Adrenal gland (tissue), 12 donors: ENCODE data around the gene STARD10. TPM values are rescaled to one million over a fixed set of nuclear protein-coding genes. Genes with fewer than 3 reads are reported as not detected.

Experiments used
- DNase-seq, 7 donors: peaks; one replicate each; pipeline ENCODE4 v3.0.0-alpha.2; 2019 to 2020
- H3K27ac ChIP-seq, 5 donors: fragments of 200-600 bp; sonication (generic) in 4 of 5; 1 replicate in 3 of 5; 2 replicates in 2 of 5; pipeline versions ENCODE4 v1.5.1 to v1.8.0; 2016 to 2020; ENCODE audit warnings: mild to moderate bottlenecking in 1 of 5
- H3K27me3 ChIP-seq: fragments of 200-600 bp; 2 replicates; pipeline ENCODE4 v1.8.0; 2021
- H3K36me3 ChIP-seq, 2 donors: fragments of 200-600 bp; replicated peaks in 1 of 2; 1 replicate in 1 of 2; 2 replicates in 1 of 2; pipeline versions ENCODE4 v1.5.1 to v1.8.0; 2018 to 2022
- H3K4me1 ChIP-seq, 2 donors: fragments of 200-600 bp; replicated peaks in 1 of 2; 1 replicate in 1 of 2; 2 replicates in 1 of 2; pipeline versions ENCODE4 v1.5.1 to v1.8.0; 2018 to 2021
- H3K4me3 ChIP-seq, 4 donors: fragments of 200-600 bp; sonication (generic) in 3 of 4; one replicate each; pipeline ENCODE4 v1.5.1; 2016 to 2018
- H3K9me3 ChIP-seq, 3 donors: fragments of 200-600 bp; sonication (generic) in 1 of 3; replicated peaks in 1 of 3; 1 replicate in 2 of 3; 2 replicates in 1 of 3; pipeline versions ENCODE4 v1.5.1 to v1.8.0; 2016 to 2021
- POLR2A ChIP-seq, 2 donors: fragments of 450-650 bp; IDR thresholded peaks; one replicate each; pipeline ENCODE4 v1.6.1; 2017; ENCODE audit warnings: antibody characterized with exemption in 2 of 2, mild to moderate bottlenecking in 2 of 2, moderate library complexity in 1 of 2
- WGBS, 4 donors: extraction: QIAGEN DNeasy Blood & Tissue Kit in 2 of 4; methylation state at CpG; one replicate each; pipeline versions ENCODE4 v1.1.5 to v1.1.7; 2013 to 2017; 5-methylcytosine and 5-hydroxymethylcytosine counted together
- intact Hi-C, 2 donors: fragments of 100-400 bp; cut with DNase I; formaldehyde crosslinking; loops; one replicate each; pipeline versions ENCODE4 v1.14.1 to v1.15.0; 2022 to 2023
- polyA plus RNA-seq, 3 donors: library from polyadenylated mRNA; stranded (reverse); fragments of 200-250 nt in 2 of 3; fragments of 350-450 nt in 1 of 3; fragmentation: Illumina TruSeq in 1 of 3; extraction: RNeasy Lipid Tissue Mini Kit (QIAGEN cat#74804) in 1 of 3; gene quantifications; one replicate each; pipeline ENCODE4 v1.2.3, GENCODE V29; 2013 to 2014
- total RNA-seq, 9 donors: library from RNA; depleted of rRNA in 4 of 9; stranded (reverse); fragments of >200 nt in 4 of 9; fragments of 120-200 nt in 1 of 9; fragmentation: NEBNext Ultra II Directional in 1 of 9; extraction: Animal tissue kit (Norgen Biotek cat#: 25700) in 1 of 9; gene quantifications; one replicate each; pipeline versions ENCODE4 v1.1.0 to v1.2.4, GENCODE V29; 2013 to 2023
- TF ChIP-seq, protein P1 (sequence below), 6 experiments: fragments of 450-650 bp in 4 of 6; fragments of 200-600 bp in 2 of 6; sonication (generic) in 1 of 6; IDR thresholded peaks; 1 replicate in 5 of 6; 2 replicates in 1 of 6; pipeline versions ENCODE4 v1.5.1 to v1.8.0; 2016 to 2021; ENCODE audit warnings: antibody characterized with exemption in 6 of 6, mild to moderate bottlenecking in 2 of 6, moderate library complexity in 1 of 6
- donor health status: healthy with polysubstance abuse.
- donor health status: Bipolar disorder and iron deficiency.
- donor health status: DM: yes; HTN: yes; CAD: no.
- donor health status: DM: no; HTN: no; CAD: no.
- donor health status: DM: no; HTN: no; CAD: no.
- donor health status: DM: yes; HTN: yes; CAD: no.

The STARD10 gene
- total and polyA plus RNA-seq, 12 donors: 190 to 668 (median 350) TPM

DNA sequence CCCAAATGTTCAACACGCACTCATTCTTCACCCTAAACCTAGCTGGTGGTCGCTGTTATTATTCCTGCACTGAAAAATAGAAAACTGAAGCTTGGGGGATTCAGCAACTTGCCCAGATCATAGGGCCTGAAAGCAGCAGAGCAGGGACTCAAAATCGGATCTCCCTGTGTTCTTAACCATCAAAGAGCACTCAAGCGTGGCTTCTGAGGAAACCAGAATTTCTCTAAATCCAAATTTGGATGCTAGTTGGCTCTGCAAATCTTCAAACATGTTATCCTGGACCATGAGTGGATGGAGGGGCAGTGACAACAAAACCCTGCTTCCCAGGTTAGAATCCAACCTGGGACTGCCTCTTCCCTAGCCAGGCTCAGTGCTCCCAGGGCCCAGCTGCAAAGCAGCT, 30.0 kb downstream of the STARD10 start:
- no peaks in the 10 kb centered on the region for H3K27me3 ChIP-seq
- H3K27ac ChIP-seq: no peak overlapping the region
- peaks cover 0 to 2% of the 10 kb centered on the region in 2 donors for H3K36me3 ChIP-seq
- TF ChIP-seq, protein P1, sequence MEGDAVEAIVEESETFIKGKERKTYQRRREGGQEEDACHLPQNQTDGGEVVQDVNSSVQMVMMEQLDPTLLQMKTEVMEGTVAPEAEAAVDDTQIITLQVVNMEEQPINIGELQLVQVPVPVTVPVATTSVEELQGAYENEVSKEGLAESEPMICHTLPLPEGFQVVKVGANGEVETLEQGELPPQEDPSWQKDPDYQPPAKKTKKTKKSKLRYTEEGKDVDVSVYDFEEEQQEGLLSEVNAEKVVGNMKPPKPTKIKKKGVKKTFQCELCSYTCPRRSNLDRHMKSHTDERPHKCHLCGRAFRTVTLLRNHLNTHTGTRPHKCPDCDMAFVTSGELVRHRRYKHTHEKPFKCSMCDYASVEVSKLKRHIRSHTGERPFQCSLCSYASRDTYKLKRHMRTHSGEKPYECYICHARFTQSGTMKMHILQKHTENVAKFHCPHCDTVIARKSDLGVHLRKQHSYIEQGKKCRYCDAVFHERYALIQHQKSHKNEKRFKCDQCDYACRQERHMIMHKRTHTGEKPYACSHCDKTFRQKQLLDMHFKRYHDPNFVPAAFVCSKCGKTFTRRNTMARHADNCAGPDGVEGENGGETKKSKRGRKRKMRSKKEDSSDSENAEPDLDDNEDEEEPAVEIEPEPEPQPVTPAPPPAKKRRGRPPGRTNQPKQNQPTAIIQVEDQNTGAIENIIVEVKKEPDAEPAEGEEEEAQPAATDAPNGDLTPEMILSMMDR (IDR thresholded peaks at IDR 0.05): no peak
- TF ChIP-seq POLR2A (IDR thresholded peaks at IDR 0.05): no peak
- no peak overlapping the region for H3K4me3 ChIP-seq
- 87 to 96% (median 95%) methylated on average over 4 of the region's 4 CpGs for WGBS, 4 donors
- no peak for DNase-seq
- H3K9me3 ChIP-seq: no peaks in the 10 kb centered on the region
- intact Hi-C loops: no loop called here
- peaks cover 19 to 41% of the 10 kb centered on the region in 2 donors for H3K4me1 ChIP-seq

DNA sequence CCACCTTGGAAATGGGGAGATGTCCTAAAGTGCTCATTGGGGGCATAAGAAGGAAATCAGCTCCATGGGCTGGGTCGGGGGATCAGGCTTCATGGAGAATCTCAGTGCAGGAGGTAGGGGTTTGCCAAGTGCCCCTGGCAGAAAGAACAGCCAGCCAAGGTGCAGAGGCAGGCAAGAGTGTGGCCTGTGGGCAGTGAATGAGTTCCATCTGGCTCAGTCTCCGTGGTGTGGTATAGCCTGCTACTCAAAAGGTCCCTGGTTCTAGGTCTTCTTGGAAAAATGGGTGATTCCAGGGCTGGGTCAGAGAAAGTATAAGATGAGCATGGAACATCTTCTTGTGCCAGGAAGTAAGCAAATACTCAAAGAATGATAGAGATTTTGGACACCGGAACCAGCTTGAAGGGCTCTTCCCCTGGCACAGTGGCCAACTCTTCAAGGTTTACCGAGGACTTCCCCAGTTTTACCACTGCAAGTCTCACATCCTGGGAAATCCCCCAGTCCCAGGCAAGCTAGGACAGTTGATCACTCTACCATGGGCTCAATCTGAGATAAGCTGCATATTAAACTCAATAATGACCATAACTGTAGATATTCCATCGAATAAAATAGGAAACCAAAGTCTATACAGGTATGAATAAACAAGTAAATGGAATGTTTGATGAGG, 31.1 kb downstream of the STARD10 start:
- Histone ChIP-seq H3K27ac (peak overlapping the region in 3 of 5 donors; percentile 8 to 32 (median 20)), H3K9me3 (no peaks in the 10 kb centered on the region), H3K4me3 (no peak overlapping the region), H3K4me1 (peaks cover 15 to 38% of the 10 kb centered on the region in 2 donors), H3K27me3 (no peaks in the 10 kb centered on the region), H3K36me3 (peaks cover 0 to 12% of the 10 kb centered on the region in 2 donors)
- TF ChIP-seq, protein P1 (IDR thresholded peaks at IDR 0.05): no peak
- no peak for TF ChIP-seq POLR2A (IDR thresholded peaks at IDR 0.05)
- intact Hi-C loops: no loop called here
- no peak for DNase-seq
- WGBS, 4 donors: 64 to 70% (median 67%) methylated on average over 5 of the region's 5 CpGs

DNA sequence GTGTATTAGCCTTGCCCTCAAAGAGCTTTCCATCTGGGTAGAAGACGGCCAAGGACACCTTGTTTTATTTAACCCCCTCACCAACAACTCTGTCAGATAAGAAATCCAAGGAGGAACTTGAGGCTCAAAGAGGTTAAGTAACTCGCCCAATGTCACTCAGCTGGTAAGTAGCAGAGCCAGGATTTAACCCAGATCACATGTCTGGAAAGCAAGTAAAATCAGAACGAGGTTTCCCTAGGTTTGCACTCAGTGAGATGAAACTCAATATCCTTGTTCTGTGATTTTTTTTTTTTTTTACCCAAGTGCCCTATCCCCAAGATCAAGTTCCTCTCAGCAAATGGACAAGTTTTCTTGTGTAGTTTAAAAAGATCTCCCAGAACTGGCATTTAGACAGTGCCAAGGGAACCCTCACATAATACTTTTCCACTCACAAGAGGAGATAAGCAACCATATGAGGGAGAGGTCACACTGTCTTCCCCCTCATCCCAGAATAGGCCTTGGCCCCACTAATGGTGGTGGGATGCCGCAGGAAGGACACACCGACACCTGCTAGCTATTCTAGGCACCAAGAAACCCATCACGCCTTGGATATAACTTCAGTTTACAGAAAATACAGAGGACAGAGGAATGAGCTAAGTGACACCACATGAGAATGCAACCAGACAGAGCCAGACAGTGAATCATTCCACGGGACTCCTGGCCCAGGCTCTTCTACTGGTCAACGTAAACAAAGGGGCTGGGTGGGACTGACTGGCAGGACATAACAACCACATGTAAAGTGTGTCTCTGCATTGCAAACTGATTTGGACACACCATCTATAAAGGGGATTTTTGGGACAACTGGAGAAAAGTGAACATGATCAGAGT, 33.1 kb downstream of the STARD10 start:
- intact Hi-C loops: no loop called here
- Histone ChIP-seq H3K27ac (peak overlapping the region in 3 of 5 donors; percentile 47 to 66 (median 65)), H3K4me1 (peaks cover 13 to 33% of the 10 kb centered on the region in 2 donors), H3K9me3 (no peaks in the 10 kb centered on the region), H3K36me3 (peaks cover 0 to 26% of the 10 kb centered on the region in 2 donors), H3K27me3 (no peaks in the 10 kb centered on the region), H3K4me3 (no peak overlapping the region)
- WGBS, 4 donors: 68 to 71% (median 70%) methylated on average over 8 of the region's 8 CpGs
- no peak for DNase-seq
- TF ChIP-seq, protein P1 (IDR thresholded peaks at IDR 0.05): no peak
- TF ChIP-seq POLR2A (IDR thresholded peaks at IDR 0.05): no peak

DNA sequence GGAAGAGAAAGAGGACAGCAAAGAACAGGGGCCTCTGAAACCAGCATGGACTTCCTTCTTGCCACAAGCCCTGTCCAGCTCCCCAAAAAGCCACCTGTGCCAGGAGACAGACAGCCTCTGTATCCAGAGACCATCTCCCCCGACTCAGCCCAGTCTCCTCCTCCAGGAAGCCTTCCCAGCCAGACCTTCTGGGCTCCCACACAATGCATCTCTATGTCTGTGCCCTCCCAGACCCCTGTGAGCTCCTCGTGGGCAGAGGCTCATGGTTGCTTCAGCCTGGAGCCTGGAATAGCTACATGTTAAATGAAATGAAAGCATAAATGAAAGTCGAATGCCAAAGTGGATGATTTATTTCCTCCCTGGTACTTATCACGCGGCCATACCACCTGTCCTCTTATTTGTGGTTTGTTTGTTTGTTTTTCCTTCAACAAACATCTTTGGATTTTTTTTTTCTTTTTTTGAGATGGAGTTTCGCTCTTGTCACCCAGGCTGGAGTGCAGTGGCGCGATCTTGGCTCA, 34.3 kb downstream of the STARD10 start:
- no peak for TF ChIP-seq POLR2A (IDR thresholded peaks at IDR 0.05)
- TF ChIP-seq, protein P1 (IDR thresholded peaks at IDR 0.05): no peak
- DNase-seq: no peak
- Histone ChIP-seq H3K9me3 (no peaks in the 10 kb centered on the region), H3K27ac (peak overlapping the region in 4 of 5 donors; percentile 33 to 66 (median 52)), H3K36me3 (peaks cover 0 to 26% of the 10 kb centered on the region in 2 donors), H3K4me1 (peaks cover 13 to 33% of the 10 kb centered on the region in 2 donors), H3K27me3 (no peaks in the 10 kb centered on the region), H3K4me3 (no peak overlapping the region)
- intact Hi-C loops: no loop called here
- 73 to 82% (median 76%) methylated on average over 8 of the region's 8 CpGs for WGBS, 4 donors
